ENCODE data around the gene USF3. TPM values are rescaled to one million over a fixed set of nuclear protein-coding genes. Genes with fewer than 3 reads are reported as not detected.

The USF3 gene
- polyA plus RNA-seq, 3 donors = 1.6 to 4.5 (median 3.3) TPM

GRCh38 chr3:113634782-113635474 lies 61.5 kb downstream of the USF3 start:
- H3K27ac Mint-ChIP-seq = no peak overlapping the region

GRCh38 chr3:113631573-113631972 lies 64.9 kb downstream of the USF3 start:
- no peaks in the 10 kb centered on the region for H3K79me2 ChIP-seq (ENCODE audit: insufficient read depth, low read length)
- 92% methylated on average over 4 of the region's 6 CpGs for WGBS (ENCODE audit: insufficient coverage)
- H4K20me1 ChIP-seq (ENCODE audit: insufficient read depth, low read length) = no peaks in the 10 kb centered on the region
- H3K27ac ChIP-seq (ENCODE audit: low read depth in 1 of 2, low read length in 2 of 2) = no peak overlapping the region
- H3K27me3 Mint-ChIP-seq (ENCODE audit: low read depth in 3 of 3) = peaks cover 0 to 4% (median 0%) of the 10 kb centered on the region in 3 donors
- peaks cover 0 to under 1% (median 0%) of the 10 kb centered on the region in 7 donors for H3K9me3 Mint-ChIP-seq
- peaks cover 0 to 2% of the 10 kb centered on the region in 2 donors for H3K36me3 Mint-ChIP-seq
- H3K27ac Mint-ChIP-seq = peak overlapping the region in 1 of 7 donors; percentile 60
- no peak overlapping the region for H3K4me3 ChIP-seq (replicated peaks in 1 of 3; ENCODE audit: low read depth in 2 of 3, low read length in 3 of 3)
- peaks cover 12 to 17% of the 10 kb centered on the region in 2 donors for H3K4me1 ChIP-seq (ENCODE audit: control insufficient read depth in 1 of 2, insufficient read depth in 2 of 2, low read length in 2 of 2)
- no peak overlapping the region for H3K9ac ChIP-seq (ENCODE audit: insufficient read depth, low read length, poor library complexity, severe bottlenecking)
- no peak for DNase-seq
- H3K4me2 ChIP-seq (replicated peaks; ENCODE audit: extremely low read depth, low read length, poor library complexity, severe bottlenecking) = no peak overlapping the region
- H3K4me1 Mint-ChIP-seq = peaks cover 23% of the 10 kb centered on the region
- H3K36me3 ChIP-seq (replicated peaks in 1 of 2; ENCODE audit: control insufficient read depth in 1 of 2, insufficient read depth in 2 of 2, low read length in 2 of 2) = no peaks in the 10 kb centered on the region
- no peak overlapping the region for H2AFZ ChIP-seq (ENCODE audit: insufficient read depth, low read depth, low read length, poor library complexity, severe bottlenecking)
- no peaks in the 10 kb centered on the region for H3K9me3 ChIP-seq (replicated peaks in 1 of 2; ENCODE audit: control insufficient read depth in 1 of 2, insufficient read depth in 1 of 2, low read length in 2 of 2)
- no peak for TF ChIP-seq CTCF (IDR thresholded peaks at IDR 0.05)
- intact Hi-C loops (cut with micrococcal nuclease) = no loop called here
- H3K4me3 Mint-ChIP-seq = no peak overlapping the region
- no peaks in the 10 kb centered on the region for H3K27me3 ChIP-seq (ENCODE audit: control insufficient read depth in 2 of 2, insufficient read depth in 2 of 2, low read length in 2 of 2)

More at GRCh38 chr3:113634782-113635474, 61.5 kb downstream of the USF3 start:
- H3K4me1 Mint-ChIP-seq = peaks cover 12% of the 10 kb centered on the region
- intact Hi-C loops (cut with micrococcal nuclease) = no loop called here
- no peaks in the 10 kb centered on the region for H4K20me1 ChIP-seq (ENCODE audit: insufficient read depth, low read length)
- H3K79me2 ChIP-seq (ENCODE audit: insufficient read depth, low read length) = no peaks in the 10 kb centered on the region
- H3K27me3 Mint-ChIP-seq (ENCODE audit: low read depth in 3 of 3) = peaks cover 0 to 4% (median 0%) of the 10 kb centered on the region in 3 donors
- H3K4me3 ChIP-seq (replicated peaks in 1 of 3; ENCODE audit: low read depth in 2 of 3, low read length in 3 of 3) = no peak overlapping the region
- H3K4me3 Mint-ChIP-seq = no peak overlapping the region
- H3K9ac ChIP-seq (ENCODE audit: insufficient read depth, low read length, poor library complexity, severe bottlenecking) = no peak overlapping the region
- 96% methylated on average over 3 of the region's 8 CpGs for WGBS (ENCODE audit: insufficient coverage)
- no peak for TF ChIP-seq CTCF (IDR thresholded peaks at IDR 0.05)
- no peaks in the 10 kb centered on the region for H3K36me3 Mint-ChIP-seq
- H3K4me1 ChIP-seq (ENCODE audit: control insufficient read depth in 1 of 2, insufficient read depth in 2 of 2, low read length in 2 of 2) = peaks cover 6 to 10% of the 10 kb centered on the region in 2 donors
- H2AFZ ChIP-seq (ENCODE audit: insufficient read depth, low read depth, low read length, poor library complexity, severe bottlenecking) = no peak overlapping the region
- H3K9me3 Mint-ChIP-seq = peaks cover 0 to 2% (median 0%) of the 10 kb centered on the region in 7 donors
- no peaks in the 10 kb centered on the region for H3K27me3 ChIP-seq (ENCODE audit: control insufficient read depth in 2 of 2, insufficient read depth in 2 of 2, low read length in 2 of 2)
- H3K27ac ChIP-seq (ENCODE audit: low read depth in 1 of 2, low read length in 2 of 2) = no peak overlapping the region
- DNase-seq = no peak
- no peaks in the 10 kb centered on the region for H3K9me3 ChIP-seq (replicated peaks in 1 of 2; ENCODE audit: control insufficient read depth in 1 of 2, insufficient read depth in 1 of 2, low read length in 2 of 2)
- no peak overlapping the region for H3K4me2 ChIP-seq (replicated peaks; ENCODE audit: extremely low read depth, low read length, poor library complexity, severe bottlenecking)
- no peaks in the 10 kb centered on the region for H3K36me3 ChIP-seq (replicated peaks in 1 of 2; ENCODE audit: control insufficient read depth in 1 of 2, insufficient read depth in 2 of 2, low read length in 2 of 2)
